Smooth muscle cell (in vitro differentiated cells): ENCODE measurements around the gene WNK1. TPM values are rescaled to one million over a fixed set of nuclear protein-coding genes. Genes with fewer than 3 reads are reported as not detected.

Experiments used
- DNase-seq: peaks from one replicate; lab custom pipeline; 2025; ENCODE audit not compliant: unreplicated experiment; lab: John Stamatoyannopoulos, UW
- H2AFZ ChIP-seq: fragments of 200-600 bp; sonication (generic); 2 replicates; pipeline ENCODE4 v1.6.0; 2016; ENCODE audit warnings: antibody characterized with exemption, low read depth, mild to moderate bottlenecking
- H3F3A ChIP-seq: fragments of 200-600 bp; sonication (generic); 2 replicates; pipeline ENCODE4 v1.6.0; 2017; ENCODE audit warnings: antibody characterized with exemption, low read depth
- H3K27ac ChIP-seq: fragments of 200-600 bp; sonication (generic); 2 replicates; pipeline ENCODE4 v1.5.1; 2016; ENCODE audit warnings: low read depth, mild to moderate bottlenecking
- H3K27me3 ChIP-seq: fragments of 200-600 bp; sonication (generic); 2 replicates; pipeline ENCODE4 v1.6.1; 2016; ENCODE audit warnings: low read depth, mild to moderate bottlenecking
- H3K36me3 ChIP-seq: fragments of 200-600 bp; sonication (generic); 2 replicates; pipeline ENCODE4 v1.5.1; 2016; ENCODE audit warnings: low read depth
- H3K4me1 ChIP-seq: fragments of 200-600 bp; sonication (generic); 2 replicates; pipeline ENCODE4 v1.5.1; 2016; ENCODE audit warnings: low read depth
- H3K4me2 ChIP-seq: fragments of 200-600 bp; sonication (generic); 2 replicates; pipeline ENCODE4 v1.6.0; 2016; ENCODE audit warnings: mild to moderate bottlenecking
- H3K4me3 ChIP-seq: fragments of 200-600 bp; sonication (generic); 2 replicates; pipeline ENCODE4 v1.5.1; 2016; ENCODE audit warnings: mild to moderate bottlenecking
- H3K79me2 ChIP-seq: fragments of 200-600 bp; sonication (generic); 2 replicates; pipeline ENCODE4 v1.6.0; 2016; ENCODE audit warnings: low read depth, mild to moderate bottlenecking
- H3K9ac ChIP-seq: fragments of 200-600 bp; sonication (generic); 2 replicates; pipeline ENCODE4 v1.6.0; 2016; ENCODE audit warnings: low read depth
- H3K9me3 ChIP-seq: fragments of 200-600 bp; sonication (generic); replicated peaks from 2 replicates; pipeline ENCODE4 v1.5.1; 2016; ENCODE audit warnings: low read depth
- H4K20me1 ChIP-seq: fragments of 200-600 bp; sonication (generic); 2 replicates; pipeline ENCODE4 v1.6.0; 2016; ENCODE audit warnings: low read depth
- WGBS: methylation state at CpG from one replicate; pipeline ENCODE4 v1.1.7; 2016; ENCODE audit warnings: low lambda C conversion rate; 5-methylcytosine and 5-hydroxymethylcytosine counted together
- polyA plus RNA-seq: library from polyadenylated mRNA; unstranded; fragments of >200 nt; fragmentation: Nextera tagmentation; extraction: Ambion mirVana; gene quantifications from 2 replicates; pipeline ENCODE4 v1.2.1, GENCODE V29; 2016
- total RNA-seq: library from RNA; depleted of rRNA; stranded (reverse); fragments of >200 nt; gene quantifications from 2 replicates; pipeline ENCODE4 v1.2.3, GENCODE V29; 2014
- TF ChIP-seq, protein P1 (sequence below): fragments of 200-600 bp; sonication (generic); IDR thresholded peaks from 2 replicates; pipeline ENCODE4 v1.5.1; 2017; ENCODE audit warnings: borderline replicate concordance, mild to moderate bottlenecking, antibody characterized with exemption; ENCODE audit not compliant: insufficient read depth, poor library complexity, severe bottlenecking

The WNK1 gene
- total and polyA plus RNA-seq, 2 experiments from 2014 or later, result 42.2 to 104 TPM

DNA sequence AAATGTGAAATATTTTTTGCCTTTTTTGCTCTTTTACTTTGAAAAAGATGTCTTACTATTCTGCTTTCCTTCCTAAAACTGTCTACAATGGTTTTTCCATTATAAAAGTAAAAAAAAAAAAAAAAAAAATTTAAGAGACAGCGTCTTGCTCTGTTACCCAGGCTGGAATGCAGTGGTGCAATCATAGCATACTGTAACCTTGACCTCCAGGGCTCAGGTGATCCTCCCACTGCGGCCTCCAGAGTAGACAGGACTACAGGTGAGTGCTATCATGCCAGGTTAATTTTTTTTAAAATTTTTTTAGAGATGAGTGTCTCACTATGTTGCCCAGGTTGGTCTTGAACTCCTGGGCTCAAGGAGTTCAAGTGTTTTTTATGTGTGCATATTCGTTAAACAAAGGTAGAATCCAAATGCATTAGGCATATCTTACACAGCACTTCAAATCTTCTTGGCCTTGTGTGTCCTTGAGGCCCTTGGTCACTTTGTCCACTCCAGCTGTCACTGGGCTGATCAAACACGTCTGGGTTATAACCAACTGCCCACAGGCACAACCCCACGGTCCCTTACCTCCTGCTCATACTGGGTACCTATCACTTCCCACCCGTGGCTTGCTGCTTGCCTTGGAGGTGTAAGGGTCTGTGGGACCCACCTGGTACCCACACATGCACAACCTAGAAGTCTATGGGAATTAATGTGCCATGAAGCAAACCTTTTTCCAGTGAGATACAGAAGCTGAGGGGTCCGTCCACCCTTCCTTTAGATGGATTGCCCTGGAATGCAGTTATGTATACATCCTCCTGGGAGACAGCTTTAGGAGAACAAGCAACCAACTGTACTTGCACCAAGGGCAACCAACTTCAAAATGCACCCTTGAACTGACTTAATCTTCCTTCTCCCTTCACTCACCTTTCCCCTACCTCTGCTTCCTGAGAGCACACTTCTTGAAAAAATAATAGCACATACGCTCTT, 184.3 kb downstream of the WNK1 start:
- H3K36me3 ChIP-seq, result no peaks in the 10 kb centered on the region
- H3F3A ChIP-seq, result no peaks in the 10 kb centered on the region
- no peak overlapping the region for H3K27ac ChIP-seq
- H4K20me1 ChIP-seq, result peaks cover 12% of the 10 kb centered on the region
- H3K4me3 ChIP-seq, result no peak overlapping the region
- no peaks in the 10 kb centered on the region for H3K27me3 ChIP-seq
- DNase-seq, result no peak
- peaks cover 7% of the 10 kb centered on the region for H3K79me2 ChIP-seq
- TF ChIP-seq, protein P1, sequence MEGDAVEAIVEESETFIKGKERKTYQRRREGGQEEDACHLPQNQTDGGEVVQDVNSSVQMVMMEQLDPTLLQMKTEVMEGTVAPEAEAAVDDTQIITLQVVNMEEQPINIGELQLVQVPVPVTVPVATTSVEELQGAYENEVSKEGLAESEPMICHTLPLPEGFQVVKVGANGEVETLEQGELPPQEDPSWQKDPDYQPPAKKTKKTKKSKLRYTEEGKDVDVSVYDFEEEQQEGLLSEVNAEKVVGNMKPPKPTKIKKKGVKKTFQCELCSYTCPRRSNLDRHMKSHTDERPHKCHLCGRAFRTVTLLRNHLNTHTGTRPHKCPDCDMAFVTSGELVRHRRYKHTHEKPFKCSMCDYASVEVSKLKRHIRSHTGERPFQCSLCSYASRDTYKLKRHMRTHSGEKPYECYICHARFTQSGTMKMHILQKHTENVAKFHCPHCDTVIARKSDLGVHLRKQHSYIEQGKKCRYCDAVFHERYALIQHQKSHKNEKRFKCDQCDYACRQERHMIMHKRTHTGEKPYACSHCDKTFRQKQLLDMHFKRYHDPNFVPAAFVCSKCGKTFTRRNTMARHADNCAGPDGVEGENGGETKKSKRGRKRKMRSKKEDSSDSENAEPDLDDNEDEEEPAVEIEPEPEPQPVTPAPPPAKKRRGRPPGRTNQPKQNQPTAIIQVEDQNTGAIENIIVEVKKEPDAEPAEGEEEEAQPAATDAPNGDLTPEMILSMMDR, result no peak
- no peaks in the 10 kb centered on the region for H3K4me1 ChIP-seq
- 96% methylated on average over 8 of the region's 8 CpGs for WGBS
- no peaks in the 10 kb centered on the region for H3K9me3 ChIP-seq
- no peak overlapping the region for H2AFZ ChIP-seq
- no peak overlapping the region for H3K9ac ChIP-seq
- no peak overlapping the region for H3K4me2 ChIP-seq

DNA sequence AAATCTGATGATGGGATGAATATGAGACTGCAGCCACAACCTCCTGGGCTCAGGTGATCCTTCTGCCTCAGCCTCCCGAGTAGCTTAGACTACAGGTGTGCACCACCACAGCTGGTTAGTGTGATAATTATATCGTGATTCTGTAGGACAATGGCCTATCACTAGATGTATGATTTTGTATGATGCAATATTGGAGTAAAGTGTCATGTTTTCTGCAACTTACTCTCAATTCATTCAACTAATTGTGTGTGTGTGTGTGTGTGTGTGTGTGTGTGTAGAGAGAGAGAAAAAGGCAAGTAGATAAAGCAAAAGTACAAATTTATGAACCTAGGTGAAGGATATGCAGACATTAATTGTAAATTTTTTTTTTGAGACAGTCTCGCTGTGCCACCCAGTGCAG, 186.4 kb downstream of the WNK1 start:
- Histone ChIP-seq H3K27me3 (no peaks in the 10 kb centered on the region), H3K9me3 (no peaks in the 10 kb centered on the region), H3K27ac (no peak overlapping the region), H3K9ac (no peak overlapping the region), H3K4me1 (no peaks in the 10 kb centered on the region), H3K4me2 (no peak overlapping the region), H3K36me3 (no peaks in the 10 kb centered on the region), H3K4me3 (no peak overlapping the region), H3K79me2 (peaks cover 18% of the 10 kb centered on the region), H4K20me1 (peaks cover 12% of the 10 kb centered on the region), H3F3A (no peaks in the 10 kb centered on the region), H2AFZ (no peak overlapping the region)
- 100% methylated on average over 3 of the region's 3 CpGs for WGBS
- TF ChIP-seq, protein P1, result no peak
- DNase-seq, result no peak

DNA sequence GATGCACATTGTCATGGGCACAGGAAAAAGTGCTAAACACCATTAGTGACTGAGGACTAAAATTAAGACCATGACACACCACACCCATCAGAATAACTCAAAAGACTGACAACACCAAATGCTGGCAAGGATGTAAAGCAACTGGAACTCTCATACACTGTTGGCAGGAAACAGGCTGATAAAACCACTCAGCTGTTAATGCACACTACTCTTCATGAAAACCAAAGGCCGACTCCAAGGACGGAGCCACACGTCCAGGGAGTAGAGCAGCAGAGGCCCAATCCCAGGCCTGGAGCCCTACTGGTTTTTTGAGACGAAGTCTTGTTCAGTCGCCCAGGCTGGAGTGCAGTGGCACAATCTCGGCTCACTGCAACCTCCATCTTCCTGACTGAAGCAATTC, 190.7 kb downstream of the WNK1 start:
- Histone ChIP-seq H3K27ac (no peak overlapping the region), H3K79me2 (peaks cover 33% of the 10 kb centered on the region), H3K9me3 (no peaks in the 10 kb centered on the region), H3K27me3 (no peaks in the 10 kb centered on the region), H3K4me1 (peaks cover under 1% of the 10 kb centered on the region), H2AFZ (no peak overlapping the region), H3K9ac (no peak overlapping the region), H4K20me1 (no peaks in the 10 kb centered on the region), H3K4me3 (no peak overlapping the region), H3F3A (no peaks in the 10 kb centered on the region), H3K36me3 (no peaks in the 10 kb centered on the region), H3K4me2 (no peak overlapping the region)
- TF ChIP-seq, protein P1, result no peak
- DNase-seq, result no peak
- WGBS, result over 99% methylated on average over 6 of the region's 6 CpGs
